Keratinocyte (primary cell): ENCODE data around the gene EN2. TPM values are rescaled to one million over a fixed set of nuclear protein-coding genes. Genes with fewer than 3 reads are reported as not detected.

Experiments
- DNase-seq: peaks from one replicate; pipeline ENCODE4 v3.0.0-alpha.2; 2011; ENCODE audit warnings: low read depth, missing footprints, low spot score
- FAIRE-seq: peaks from 2 replicates; lab custom pipeline; 2011; peaks lifted over from hg19 to GRCh38; lab: Jason Lieb, UNC
- H2AFZ ChIP-seq: 2 replicates; pipeline ENCODE4 v1.6.0; 2012; ENCODE audit warnings: low read length, control low read depth, inconsistent platforms; ENCODE audit not compliant: control insufficient read depth
- H3K27ac ChIP-seq: 2 replicates; pipeline ENCODE4 v1.5.1; 2011; ENCODE audit warnings: low read length; ENCODE audit not compliant: control insufficient read depth, insufficient read depth
- H3K27me3 ChIP-seq: 3 replicates; pipeline ENCODE4 v1.6.0; 2011; ENCODE audit warnings: low read length; ENCODE audit not compliant: control insufficient read depth, insufficient read depth; ENCODE audit errors: extremely low read depth
- H3K36me3 ChIP-seq, 2 experiments: 2 replicates in 1 of 2; 3 replicates in 1 of 2; pipeline ENCODE4 v1.5.1; 2011; ENCODE audit warnings: low read length in 2 of 2, mild to moderate bottlenecking in 1 of 2; ENCODE audit not compliant: control insufficient read depth in 2 of 2, insufficient read depth in 2 of 2; ENCODE audit errors: extremely low read depth in 1 of 2
- H3K4me1 ChIP-seq: 3 replicates; pipeline ENCODE4 v1.5.1; 2011; ENCODE audit warnings: low read length; ENCODE audit not compliant: control insufficient read depth, insufficient read depth; ENCODE audit errors: extremely low read depth
- H3K4me2 ChIP-seq: 3 replicates; pipeline ENCODE4 v1.6.0; 2011; ENCODE audit warnings: low read depth, low read length; ENCODE audit not compliant: control insufficient read depth, insufficient read depth; ENCODE audit errors: extremely low read depth
- H3K4me3 ChIP-seq, 3 experiments: fragments of 200-600 bp in 1 of 3; sonication (generic) in 1 of 3; 2 replicates in 2 of 3; 3 replicates in 1 of 3; pipeline ENCODE4 v1.5.1; 2011 to 2016; ENCODE audit warnings: low read length in 3 of 3, mild to moderate bottlenecking in 3 of 3, control low read depth in 2 of 3, inconsistent platforms in 1 of 3, low read depth in 1 of 3, mixed read lengths in 1 of 3, mixed run types in 1 of 3, moderate library complexity in 1 of 3; ENCODE audit not compliant: control insufficient read depth in 2 of 3, insufficient read depth in 2 of 3; ENCODE audit errors: extremely low read depth in 1 of 3
- H3K79me2 ChIP-seq: 2 replicates; pipeline ENCODE4 v1.6.0; 2012; ENCODE audit warnings: low read length; ENCODE audit not compliant: control insufficient read depth, insufficient read depth
- H3K9ac ChIP-seq: 3 replicates; pipeline ENCODE4 v1.6.0; 2011; ENCODE audit warnings: low read length; ENCODE audit not compliant: control insufficient read depth, insufficient read depth; ENCODE audit errors: extremely low read depth
- H3K9me1 ChIP-seq: 3 replicates; pipeline ENCODE4 v1.6.0; 2011; ENCODE audit warnings: low read length; ENCODE audit not compliant: control insufficient read depth, insufficient read depth; ENCODE audit errors: extremely low read depth
- H3K9me3 ChIP-seq: 2 replicates; pipeline ENCODE4 v1.5.1; 2012; ENCODE audit warnings: low read depth, low read length; ENCODE audit not compliant: control insufficient read depth
- H4K20me1 ChIP-seq: 3 replicates; pipeline ENCODE4 v1.6.0; 2011; ENCODE audit warnings: low read length; ENCODE audit not compliant: control insufficient read depth, insufficient read depth; ENCODE audit errors: extremely low read depth
- CTCF ChIP-seq, 3 experiments: IDR thresholded peaks in 1 of 3; conservative IDR thresholded peaks in 1 of 3; optimal IDR thresholded peaks in 1 of 3; 2 replicates in 2 of 3; 3 replicates in 1 of 3; pipeline versions ENCODE3 to v1.5.1; 2011; ENCODE audit warnings: low read length in 3 of 3, mild to moderate bottlenecking in 3 of 3, moderate library complexity in 2 of 3, control low read depth in 1 of 3, inconsistent platforms in 1 of 3; ENCODE audit not compliant: insufficient read depth in 2 of 3; ENCODE audit errors: extremely low read depth in 1 of 3
- EZH2 ChIP-seq: IDR thresholded peaks from one replicate; pipeline ENCODE4 v1.6.1; 2012; ENCODE audit warnings: inconsistent platforms, mild to moderate bottlenecking, low read length, moderate library complexity
- dilution Hi-C: fragments of 300-500 bp; cut with MboI; formaldehyde crosslinking; loops from one replicate; pipeline ENCODE4 v1.7.0; 2020; ENCODE audit warnings: low sequenced_read_pairs; ENCODE audit not compliant: extremely low pct_ligation_motif_present
- polyA plus RNA-seq, 5 experiments: library from polyadenylated mRNA; depleted of rRNA in 3 of 5; stranded (reverse) in 3 of 5; stranded (forward) in 1 of 5; unstranded in 1 of 5; fragments of >200 nt; gene quantifications; 1 replicate in 1 of 5; 2 replicates in 3 of 5; 3 replicates in 1 of 5; pipeline versions ENCODE4 v1.2.1 to v1.2.3, GENCODE V29; 2011 to 2012; ENCODE audit warnings: missing spikeins in 2 of 5, low read depth in 1 of 5, low replicate concordance in 1 of 5

EN2 gene
- polyA plus RNA-seq, 1 donor (not counting 4 experiments of a cell fraction or from before 2014, with no cell fraction given), result 0.05 TPM

DNA sequence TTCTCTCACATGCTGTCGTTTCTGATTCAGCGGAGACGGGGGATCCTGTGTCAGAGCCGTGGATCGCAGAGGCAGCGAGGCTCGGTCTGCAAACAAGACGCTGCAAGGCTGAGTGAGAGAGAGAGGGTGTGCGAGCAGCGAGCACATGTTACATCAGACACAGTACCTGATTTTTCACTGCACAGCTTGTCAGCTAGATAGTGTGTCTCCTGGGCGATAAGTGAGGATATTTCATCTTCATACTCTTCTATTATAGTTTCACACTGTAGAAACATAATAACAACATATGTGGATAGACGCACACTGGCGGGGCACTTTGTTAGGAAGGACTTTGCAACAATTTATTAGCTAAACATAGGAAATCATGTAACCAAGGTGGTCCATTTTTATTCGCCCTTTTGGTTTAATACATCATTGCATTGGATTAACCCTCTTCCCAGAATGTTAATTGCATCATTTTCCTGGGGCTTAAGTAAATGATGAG lies 49.0 kb downstream of the EN2 start:
- no peak overlapping the region for H3K9ac ChIP-seq
- no peak overlapping the region for H3K4me2 ChIP-seq
- H4K20me1 ChIP-seq, result no peaks in the 10 kb centered on the region
- no peaks in the 10 kb centered on the region for H3K9me3 ChIP-seq
- no peaks in the 10 kb centered on the region for H3K9me1 ChIP-seq
- FAIRE-seq (no peak), DNase-seq (no peak)
- no peak overlapping the region for H2AFZ ChIP-seq
- no peak overlapping the region for H3K27ac ChIP-seq
- dilution Hi-C loops, result no loop called here
- no peaks in the 10 kb centered on the region for H3K79me2 ChIP-seq
- H3K4me1 ChIP-seq, result no peaks in the 10 kb centered on the region
- no peaks in the 10 kb centered on the region for H3K36me3 ChIP-seq
- H3K4me3 ChIP-seq, result no peak overlapping the region
- no peak for TF ChIP-seq CTCF (optimal IDR thresholded peaks at IDR 0.05 in 1 of 3, IDR thresholded peaks at IDR 0.05 in 1 of 3, conservative IDR thresholded peaks at IDR 0.05 in 1 of 3; ENCODE audit: extremely low read depth in 1 of 3, insufficient read depth in 2 of 3, low read length in 3 of 3)
- peak; percentile 64 for TF ChIP-seq EZH2
- peaks cover 69% of the 10 kb centered on the region for H3K27me3 ChIP-seq

GRCh38 chr7:155507576-155507975 lies 49.6 kb downstream of the EN2 start:
- dilution Hi-C loops, result no loop called here
- no peak for TF ChIP-seq EZH2
- no peak for TF ChIP-seq CTCF (optimal IDR thresholded peaks at IDR 0.05 in 1 of 3, IDR thresholded peaks at IDR 0.05 in 1 of 3, conservative IDR thresholded peaks at IDR 0.05 in 1 of 3; ENCODE audit: extremely low read depth in 1 of 3, insufficient read depth in 2 of 3, low read length in 3 of 3)
- DNase-seq, result no peak
- Histone ChIP-seq H4K20me1 (no peaks in the 10 kb centered on the region), H2AFZ (no peak overlapping the region), H3K4me1 (no peaks in the 10 kb centered on the region), H3K36me3 (no peaks in the 10 kb centered on the region), H3K9me1 (no peaks in the 10 kb centered on the region), H3K9ac (no peak overlapping the region), H3K4me2 (no peak overlapping the region), H3K79me2 (no peaks in the 10 kb centered on the region), H3K4me3 (no peak overlapping the region), H3K27me3 (peaks cover 74% of the 10 kb centered on the region), H3K9me3 (no peaks in the 10 kb centered on the region), H3K27ac (no peak overlapping the region)
- FAIRE-seq, result no peak
